Fibroblast of villous mesenchyme (primary cell): ENCODE data around the gene EXOC6. TPM values are rescaled to one million over a fixed set of nuclear protein-coding genes. Genes with fewer than 3 reads are reported as not detected.
"Not testable (repeated sequence)": the region's sequence is repeated elsewhere in the genome, so short reads cannot be mapped to it uniquely, and the experiment has no call there.

ENCODE experiments used
- DNase-seq: peaks from one replicate; pipeline ENCODE4 v3.0.0-alpha.2; 2010; ENCODE audit warnings: low read depth
- H3K4me3 ChIP-seq: 2 replicates; pipeline ENCODE4 v1.5.1; 2011; ENCODE audit warnings: low read depth, mild to moderate bottlenecking, low read length
- total RNA-seq: library from RNA; depleted of rRNA; stranded (reverse); fragments of >200 nt; gene quantifications from 2 replicates; pipeline ENCODE4 v1.2.3, GENCODE V29; 2012
- TF ChIP-seq, protein P1 (sequence below): IDR thresholded peaks from 2 replicates; pipeline ENCODE4 v1.5.1; 2012; ENCODE audit warnings: low read depth, mild to moderate bottlenecking, low read length; ENCODE audit not compliant: insufficient read depth

EXOC6 gene
- total RNA-seq, 1 donor, result 7.8 TPM

DNA sequence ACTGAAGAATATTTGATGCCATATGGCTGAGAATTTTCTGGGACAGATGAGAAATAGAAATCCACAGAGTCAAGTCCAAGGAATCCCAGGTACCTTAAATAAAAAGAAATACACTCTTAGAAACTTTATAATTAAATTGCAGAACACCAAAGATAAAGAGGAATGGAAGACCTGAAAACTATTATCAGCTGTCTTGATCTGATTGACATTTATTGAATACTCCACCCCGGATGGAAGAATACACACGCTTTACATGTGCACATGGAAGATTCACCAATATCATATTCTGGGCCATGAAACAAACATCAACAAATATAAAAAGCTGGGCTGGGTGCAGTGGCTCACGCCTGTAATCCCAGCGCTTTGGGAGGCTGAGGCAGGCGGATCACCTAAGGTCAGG, 81.6 kb downstream of the EXOC6 start:
- TF ChIP-seq, protein P1, sequence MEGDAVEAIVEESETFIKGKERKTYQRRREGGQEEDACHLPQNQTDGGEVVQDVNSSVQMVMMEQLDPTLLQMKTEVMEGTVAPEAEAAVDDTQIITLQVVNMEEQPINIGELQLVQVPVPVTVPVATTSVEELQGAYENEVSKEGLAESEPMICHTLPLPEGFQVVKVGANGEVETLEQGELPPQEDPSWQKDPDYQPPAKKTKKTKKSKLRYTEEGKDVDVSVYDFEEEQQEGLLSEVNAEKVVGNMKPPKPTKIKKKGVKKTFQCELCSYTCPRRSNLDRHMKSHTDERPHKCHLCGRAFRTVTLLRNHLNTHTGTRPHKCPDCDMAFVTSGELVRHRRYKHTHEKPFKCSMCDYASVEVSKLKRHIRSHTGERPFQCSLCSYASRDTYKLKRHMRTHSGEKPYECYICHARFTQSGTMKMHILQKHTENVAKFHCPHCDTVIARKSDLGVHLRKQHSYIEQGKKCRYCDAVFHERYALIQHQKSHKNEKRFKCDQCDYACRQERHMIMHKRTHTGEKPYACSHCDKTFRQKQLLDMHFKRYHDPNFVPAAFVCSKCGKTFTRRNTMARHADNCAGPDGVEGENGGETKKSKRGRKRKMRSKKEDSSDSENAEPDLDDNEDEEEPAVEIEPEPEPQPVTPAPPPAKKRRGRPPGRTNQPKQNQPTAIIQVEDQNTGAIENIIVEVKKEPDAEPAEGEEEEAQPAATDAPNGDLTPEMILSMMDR, result no peak
- DNase-seq, result no peak
- H3K4me3 ChIP-seq, result no peak overlapping the region

DNA sequence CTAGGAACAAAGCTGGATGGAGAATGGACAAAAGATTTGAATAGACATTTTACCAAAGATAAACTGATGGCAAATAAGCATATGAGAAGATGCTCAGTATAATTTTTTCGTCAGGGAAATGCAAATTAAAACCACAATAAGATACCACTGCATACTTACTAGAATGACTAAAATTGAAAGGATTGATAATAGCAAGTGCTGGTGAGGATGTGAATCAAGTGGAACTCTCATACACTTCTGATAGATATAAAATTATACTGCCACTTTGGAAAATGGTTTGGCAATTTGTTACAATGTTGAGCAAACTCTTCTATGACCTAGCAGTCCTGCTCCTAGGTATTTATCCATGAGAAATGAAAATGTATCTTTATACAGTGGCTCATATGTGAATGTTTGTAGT, 83.3 kb downstream of the EXOC6 start:
- DNase-seq, result no peak
- TF ChIP-seq, protein P1, result no peak
- no peak overlapping the region for H3K4me3 ChIP-seq

DNA sequence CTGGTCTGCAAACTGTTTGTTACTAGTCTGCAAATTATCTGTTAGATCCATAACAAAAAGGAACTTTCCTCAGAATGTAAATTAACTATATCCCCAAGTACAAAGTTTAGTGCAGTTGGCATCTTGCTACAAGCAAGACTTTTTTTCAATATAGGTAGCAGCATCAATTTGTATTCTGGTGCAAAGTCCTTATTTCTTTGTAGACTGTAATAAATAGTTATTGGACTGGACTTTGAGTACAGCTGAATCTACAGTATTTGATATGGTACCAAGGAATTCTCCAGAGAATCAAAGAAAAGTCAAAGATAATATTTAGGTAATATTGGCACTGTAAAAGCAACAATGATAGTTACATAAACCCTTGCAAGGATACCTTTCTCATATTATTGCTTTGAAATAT, 89.6 kb downstream of the EXOC6 start:
- TF ChIP-seq, protein P1, result no peak
- no peak for DNase-seq

DNA sequence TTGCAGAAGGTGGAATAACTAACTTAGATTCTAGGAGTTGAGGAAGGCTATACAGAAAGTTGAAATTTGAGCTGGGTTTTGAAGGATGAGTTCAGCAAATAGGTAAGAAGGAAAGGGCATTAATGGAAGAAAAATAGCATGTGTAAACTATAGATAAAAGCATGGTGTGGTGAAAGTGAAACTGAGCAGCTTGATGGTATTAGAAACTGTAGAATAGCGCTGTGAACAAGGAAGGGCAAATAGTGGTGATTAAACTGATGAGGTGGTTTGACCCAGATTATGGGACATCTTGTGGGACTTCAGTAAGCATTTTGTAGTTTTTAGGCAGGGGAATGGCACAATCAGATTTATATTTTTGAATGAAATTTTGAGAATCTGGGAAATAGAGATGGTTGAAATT, 90.5 kb downstream of the EXOC6 start:
- TF ChIP-seq, protein P1, result no peak
- H3K4me3 ChIP-seq, result no peak overlapping the region
- peak; percentile 6 for DNase-seq

More for the DNA sequence above, 89.6 kb downstream of the EXOC6 start:
- no peak overlapping the region for H3K4me3 ChIP-seq

DNA sequence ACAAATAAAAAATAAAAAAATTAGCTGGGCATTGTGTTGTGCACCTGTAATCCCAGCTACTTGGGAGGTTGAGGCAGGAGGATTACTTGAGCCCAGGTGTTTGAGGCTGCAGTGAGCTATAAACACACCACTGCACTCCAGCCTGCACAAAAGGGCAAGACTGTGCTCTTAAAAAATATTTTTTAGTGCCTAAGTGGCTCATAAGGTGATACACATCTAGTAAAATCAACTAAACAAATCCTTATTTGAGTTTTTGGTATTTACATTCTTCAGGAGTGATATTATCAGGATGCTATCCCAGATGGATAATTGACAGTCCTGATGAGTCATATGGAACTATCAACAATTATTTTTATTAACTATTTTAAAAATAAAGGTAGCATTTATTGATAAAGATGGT, 93.9 kb downstream of the EXOC6 start:
- DNase-seq, result no peak
- TF ChIP-seq, protein P1, result no peak
- no peak overlapping the region for H3K4me3 ChIP-seq

DNA sequence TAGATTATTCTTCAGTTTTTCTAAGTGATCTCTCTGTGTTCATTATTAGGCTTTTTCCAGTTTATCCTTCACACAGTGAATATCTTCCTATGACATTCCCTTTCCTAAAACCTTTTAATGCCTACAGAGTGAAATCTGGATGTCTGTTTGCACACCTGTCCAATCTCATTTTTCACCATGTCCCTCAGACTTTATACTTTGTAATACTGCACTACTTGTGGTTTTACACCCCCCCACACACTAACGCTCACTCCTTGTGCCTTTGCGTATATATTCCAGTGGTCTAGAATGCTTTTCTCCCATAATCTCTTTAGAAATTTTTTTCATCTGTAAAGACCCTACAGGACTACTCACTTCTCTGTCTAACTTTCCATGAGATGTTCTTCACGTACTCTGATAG, 98.2 kb downstream of the EXOC6 start:
- H3K4me3 ChIP-seq, result no peak overlapping the region
- DNase-seq, result no peak
- TF ChIP-seq, protein P1, result no peak

DNA sequence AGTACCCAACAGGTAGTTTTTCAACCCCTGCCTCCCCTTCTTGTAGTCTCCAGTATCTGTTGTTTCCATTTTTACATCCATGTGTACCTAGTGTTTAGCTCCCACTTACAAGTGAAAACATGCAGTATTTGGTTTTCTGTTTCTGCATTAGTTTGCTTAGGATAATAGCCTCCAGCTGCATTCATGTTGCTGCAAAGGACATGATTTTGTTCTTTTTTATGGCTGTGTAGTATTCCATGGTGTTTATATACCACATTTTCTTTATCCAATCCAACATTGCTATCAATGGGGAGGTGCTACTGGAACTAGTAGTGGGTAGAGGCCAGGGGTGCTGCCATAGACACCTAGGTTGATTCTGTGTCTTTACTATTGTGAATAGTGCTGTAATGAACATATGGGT, 104.3 kb downstream of the EXOC6 start:
- not testable (repeated sequence) for DNase-seq, H3K4me3 ChIP-seq
